SK-N-MC (cell line): ENCODE measurements around the gene UBE3A.

Experiments used
- DNase-seq: peaks from one replicate; pipeline ENCODE4 v3.0.0-alpha.2; 2011; ENCODE audit warnings: low read depth, low spot score
- H3K27ac ChIP-seq: fragments of 200-600 bp; sonication (generic); 2 replicates; pipeline ENCODE4 v1.5.1; 2016; ENCODE audit warnings: mixed run types
- H3K36me3 ChIP-seq: fragments of 200-600 bp; sonication (generic); 2 replicates; pipeline ENCODE4 v1.6.1; 2017; ENCODE audit warnings: antibody characterized with exemption, low read length, mixed read lengths; ENCODE audit not compliant: insufficient read depth
- H3K4me3 ChIP-seq: fragments of 200-600 bp; sonication (generic); 2 replicates; pipeline ENCODE4 v1.5.1; 2016
- H3K9ac ChIP-seq: fragments of 200-600 bp; sonication (generic); 2 replicates; pipeline ENCODE4 v1.8.0; 2017; ENCODE audit warnings: mixed run types, mixed read lengths; ENCODE audit not compliant: insufficient read length
- H3K9me3 ChIP-seq: fragments of 200-600 bp; sonication (generic); 2 replicates; pipeline ENCODE4 v1.6.1; 2017; ENCODE audit warnings: low read depth, mild to moderate bottlenecking, antibody characterized with exemption, low read length, moderate library complexity, mixed read lengths
- EZH2 ChIP-seq: fragments of 200-600 bp; sonication (generic); IDR thresholded peaks from one replicate; pipeline ENCODE4 v1.6.1; 2017; ENCODE audit warnings: antibody characterized with exemption
- FOXP2 ChIP-seq: optimal IDR thresholded peaks from 2 replicates; pipeline ENCODE3; 2011; ENCODE audit warnings: mild to moderate bottlenecking, moderate library complexity; ENCODE audit not compliant: insufficient read depth; ENCODE audit errors: extremely low read length, control extremely low read depth
- POLR2AphosphoS5 ChIP-seq: IDR thresholded peaks from 2 replicates; pipeline ENCODE4 v1.6.1; 2012; ENCODE audit warnings: mild to moderate bottlenecking, low read depth, low read length, borderline replicate concordance

The UBE3A gene

GRCh38 chr15:25438601-25439368 is at the start of gene UBE3A:
TSS of gene UBE3A (minus strand) at chr15:25439024. CDS start at chr15:25409107, 29,917 bp downstream.
- Histone ChIP-seq H3K27ac (peak within 1 kb of the TSS; percentile 92), H3K9ac (peak within 1 kb of the TSS; percentile 98), H3K36me3 (peaks cover 36% of the 10 kb centered on the region), H3K4me3 (peak within 1 kb of the TSS; percentile 89), H3K9me3 (peaks cover 18% of the 10 kb centered on the region; the same call in 1 of the 2 replicates)
- no peak for TF ChIP-seq EZH2
- TF ChIP-seq POLR2AphosphoS5, result peak; percentile 81
- TF ChIP-seq FOXP2, result peak; percentile 12
- DNase-seq, result no peak

DNA sequence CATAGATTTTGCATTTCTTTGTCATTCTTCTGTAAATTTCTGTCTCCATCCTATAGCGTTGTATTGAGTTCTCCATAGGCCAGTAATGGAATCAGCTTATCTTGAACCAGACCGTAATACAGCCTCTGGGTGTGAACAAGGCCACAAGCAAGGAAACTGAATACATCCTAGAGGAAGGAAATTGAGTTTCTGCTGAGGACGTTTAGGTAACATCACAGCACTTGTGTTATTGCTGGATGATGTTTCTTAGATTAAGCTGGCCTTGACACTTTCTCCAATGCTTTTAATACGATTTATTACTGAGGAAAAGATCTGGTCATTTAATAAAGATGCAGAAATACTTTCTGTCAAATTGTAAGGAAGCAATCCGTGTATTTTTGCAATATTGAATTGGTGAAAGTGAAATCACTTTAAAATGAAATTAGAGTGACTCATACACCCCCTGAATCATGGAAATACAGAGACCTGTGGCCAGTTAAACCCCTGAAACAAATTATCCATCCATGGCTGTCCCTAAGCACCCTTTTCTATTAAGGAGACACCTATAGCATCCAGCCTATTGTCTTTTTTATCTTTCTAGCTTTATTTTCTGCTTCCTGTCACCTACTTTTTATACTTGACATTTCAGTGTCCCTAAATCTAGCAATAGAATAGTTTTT is 48.5 kb upstream of the UBE3A start:
- Histone ChIP-seq H3K27ac (no peak overlapping the region), H3K9me3 (no peaks in the 10 kb centered on the region)
- TF ChIP-seq POLR2AphosphoS5, result no peak
- TF ChIP-seq EZH2, result no peak
- no peak for TF ChIP-seq FOXP2

DNA sequence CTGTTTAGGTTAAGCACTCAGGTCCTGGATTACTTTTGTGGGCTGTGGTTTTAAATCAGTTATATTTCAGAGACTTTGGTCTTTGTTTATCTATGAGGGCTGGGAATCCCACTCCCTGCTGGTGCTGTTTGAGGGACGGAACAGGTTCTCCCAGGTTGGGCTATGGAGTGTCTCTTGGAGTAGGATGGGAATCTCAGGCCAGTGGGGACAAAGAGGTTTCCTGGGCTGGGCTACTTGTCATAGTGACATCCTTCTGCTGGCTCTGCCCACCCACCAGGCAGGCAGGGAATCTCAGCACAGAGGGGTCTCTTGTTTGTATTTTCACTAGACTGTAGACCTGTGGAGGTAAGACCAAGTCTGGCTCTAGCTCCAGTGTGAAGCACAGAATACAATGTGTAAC is 47.2 kb upstream of the UBE3A start:
- H3K36me3 ChIP-seq, result no peaks in the 10 kb centered on the region
- DNase-seq, result no peak
- TF ChIP-seq EZH2 (no peak), POLR2AphosphoS5 (no peak), FOXP2 (no peak)
- no peak overlapping the region for H3K9ac ChIP-seq
- no peak overlapping the region for H3K27ac ChIP-seq
- H3K9me3 ChIP-seq, result no peaks in the 10 kb centered on the region
- H3K4me3 ChIP-seq, result no peak overlapping the region

More for the DNA sequence above, 48.5 kb upstream of the UBE3A start:
- no peak for DNase-seq
- Histone ChIP-seq H3K4me3 (no peak overlapping the region), H3K36me3 (no peaks in the 10 kb centered on the region), H3K9ac (no peak overlapping the region)

- Histone ChIP-seq H3K36me3 (no peaks in the 10 kb centered on the region), H3K9ac (no peak overlapping the region), H3K9me3 (no peaks in the 10 kb centered on the region), H3K4me3 (no peak overlapping the region), H3K27ac (no peak overlapping the region)
- no peak for DNase-seq
- no peak for TF ChIP-seq POLR2AphosphoS5
- no peak for TF ChIP-seq EZH2
- no peak for TF ChIP-seq FOXP2
These were observed 42.5 kb upstream of the UBE3A start for GRCh38 chr15:25481208-25481859.

DNA sequence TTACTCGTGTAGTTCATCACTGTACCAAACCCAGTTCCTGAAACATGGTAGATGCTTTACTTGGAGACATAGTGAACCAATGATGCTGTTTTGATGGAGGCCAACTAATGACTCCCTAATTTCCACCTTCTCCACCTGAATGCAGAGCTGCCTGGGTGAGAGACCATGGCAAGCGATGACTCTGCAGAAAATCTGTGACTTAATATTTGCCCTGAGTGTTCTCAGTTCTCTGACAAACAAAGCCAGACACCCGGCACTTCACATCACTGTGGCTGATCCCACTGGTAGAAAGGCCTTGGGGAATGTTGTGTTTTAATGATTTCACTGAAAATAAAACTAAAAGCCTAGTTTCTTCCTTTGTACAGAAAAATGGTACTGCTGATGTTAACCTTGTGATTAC is 39.5 kb upstream of the UBE3A start:
- Histone ChIP-seq H3K36me3 (no peaks in the 10 kb centered on the region), H3K4me3 (no peak overlapping the region), H3K27ac (no peak overlapping the region), H3K9me3 (no peaks in the 10 kb centered on the region), H3K9ac (no peak overlapping the region)
- no peak for DNase-seq
- TF ChIP-seq EZH2, result no peak
- TF ChIP-seq POLR2AphosphoS5, result no peak
- no peak for TF ChIP-seq FOXP2

DNA sequence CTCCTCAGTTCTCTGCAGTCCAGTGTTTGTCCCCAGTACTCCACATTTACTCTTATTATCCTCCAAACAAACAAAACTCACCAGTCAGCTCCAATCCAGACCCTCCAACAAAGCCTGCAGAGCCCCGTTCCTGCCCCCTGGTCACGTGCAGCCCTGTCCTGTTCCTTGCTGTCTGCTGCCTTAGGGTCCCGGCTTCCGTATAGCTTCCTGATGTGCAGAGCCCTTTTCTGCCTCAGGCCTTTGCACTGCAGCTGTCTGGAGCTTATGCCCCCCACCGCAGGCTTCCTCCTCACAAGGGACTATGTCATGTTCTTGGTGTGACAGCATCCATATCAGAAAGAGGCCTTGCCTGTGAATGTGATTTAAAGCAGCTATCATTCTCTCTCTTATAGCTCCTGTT is 39.0 kb upstream of the UBE3A start:
- TF ChIP-seq EZH2 (no peak), FOXP2 (no peak), POLR2AphosphoS5 (no peak)
- H3K9ac ChIP-seq, result no peak overlapping the region
- no peak overlapping the region for H3K4me3 ChIP-seq
- no peak overlapping the region for H3K27ac ChIP-seq
- no peaks in the 10 kb centered on the region for H3K9me3 ChIP-seq
- no peaks in the 10 kb centered on the region for H3K36me3 ChIP-seq
- no peak for DNase-seq

DNA sequence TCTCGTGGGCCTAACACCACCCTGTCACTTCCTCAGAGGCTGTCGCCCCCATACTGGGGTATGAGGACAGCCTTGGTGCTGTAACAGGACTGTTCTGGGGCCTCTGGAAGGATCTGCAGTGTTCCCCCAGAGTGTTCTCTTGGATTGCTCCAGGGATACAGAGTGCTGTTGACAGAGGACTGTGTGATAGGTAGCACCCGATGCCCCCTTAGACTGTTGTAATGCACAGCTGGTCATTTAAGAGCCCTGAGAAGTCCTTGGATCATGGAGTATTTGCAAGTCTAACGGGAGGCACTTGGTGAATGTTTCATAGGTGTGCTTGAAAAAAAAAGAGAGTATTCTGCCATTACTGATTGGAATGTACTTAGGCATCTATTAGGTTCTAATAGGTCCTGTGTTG is 35.4 kb upstream of the UBE3A start:
- Histone ChIP-seq H3K36me3 (no peaks in the 10 kb centered on the region), H3K27ac (no peak overlapping the region), H3K4me3 (no peak overlapping the region), H3K9me3 (no peaks in the 10 kb centered on the region), H3K9ac (no peak overlapping the region)
- no peak for TF ChIP-seq FOXP2
- TF ChIP-seq POLR2AphosphoS5, result no peak
- no peak for TF ChIP-seq EZH2
- DNase-seq, result no peak

DNA sequence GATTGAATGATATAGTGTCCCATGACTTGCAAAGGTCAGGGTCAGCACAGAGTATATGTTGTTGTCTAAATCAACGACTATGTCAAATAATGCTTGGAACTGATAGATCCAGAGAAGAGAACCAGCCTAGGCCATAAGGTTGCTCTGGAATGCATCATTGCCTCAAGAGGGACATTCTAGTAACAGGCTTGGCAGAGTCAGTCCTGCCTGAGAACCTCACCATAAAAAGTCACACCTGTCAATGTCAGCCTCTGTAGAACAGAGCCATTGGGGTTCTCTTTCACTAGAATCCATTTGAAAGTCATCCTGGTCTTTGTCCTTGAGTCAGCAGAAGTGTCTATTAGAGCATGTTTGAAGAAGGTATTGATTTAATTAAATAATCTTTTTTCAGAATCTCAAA is 31.4 kb upstream of the UBE3A start:
- no peak for TF ChIP-seq EZH2
- Histone ChIP-seq H3K36me3 (no peaks in the 10 kb centered on the region), H3K9ac (no peak overlapping the region)

DNA sequence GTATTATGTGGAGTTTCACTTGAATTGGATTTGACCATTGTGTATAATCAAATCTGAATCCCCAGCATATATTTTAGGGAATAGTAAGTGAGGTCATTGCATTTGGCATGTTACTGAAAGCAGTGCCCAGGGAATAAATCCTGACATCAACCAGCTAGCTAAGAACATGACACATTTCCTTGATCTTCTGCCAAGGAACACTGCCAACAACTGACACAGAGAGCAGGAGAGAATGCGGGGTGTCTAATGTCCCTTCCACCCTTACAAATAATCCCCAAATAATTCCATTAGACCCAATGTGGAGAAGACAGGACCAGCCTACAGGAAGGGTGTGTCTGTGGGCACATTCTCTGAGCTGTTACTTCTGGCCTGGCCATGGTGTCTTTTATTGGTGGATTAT is 30.6 kb upstream of the UBE3A start:
- H3K36me3 ChIP-seq, result no peaks in the 10 kb centered on the region
- no peak for DNase-seq
- no peak for TF ChIP-seq EZH2
- TF ChIP-seq POLR2AphosphoS5, result no peak
- TF ChIP-seq FOXP2, result no peak
- H3K9me3 ChIP-seq, result no peaks in the 10 kb centered on the region
- no peak overlapping the region for H3K9ac ChIP-seq
- no peak overlapping the region for H3K27ac ChIP-seq
- no peak overlapping the region for H3K4me3 ChIP-seq

More for the DNA sequence above, 31.4 kb upstream of the UBE3A start:
- no peaks in the 10 kb centered on the region for H3K9me3 ChIP-seq
- no peak overlapping the region for H3K4me3 ChIP-seq
- DNase-seq, result no peak
- no peak overlapping the region for H3K27ac ChIP-seq
